ENCODE data around the gene TMEM170B.
A peak's percentile ranks its signal among the peaks of the same experiment; 100 is the strongest.

The TMEM170B gene

GRCh38 chr6:11592294-11592906 lies 54.9 kb downstream of the TMEM170B start:
- H3K4me3 ChIP-seq (replicated peaks in 1 of 2; ENCODE audit: low read depth in 2 of 2, low read length in 2 of 2) = no peak overlapping the region
- DNase-seq (ENCODE audit: low read depth in 2 of 2) = peak in 1 of 2 donors; percentile 55
- TF ChIP-seq CTCF (IDR thresholded peaks at IDR 0.05; ENCODE audit: low read depth, low read length) = no peak

GRCh38 chr6:11593096-11593495 lies 55.5 kb downstream of the TMEM170B start:
- H3K4me3 ChIP-seq (replicated peaks in 1 of 2; ENCODE audit: low read depth in 2 of 2, low read length in 2 of 2) = no peak overlapping the region
- DNase-seq (ENCODE audit: low read depth in 2 of 2) = no peak
- TF ChIP-seq CTCF (IDR thresholded peaks at IDR 0.05; ENCODE audit: low read depth, low read length) = no peak

GRCh38 chr6:11595903-11596302 lies 58.4 kb downstream of the TMEM170B start:
- no peak overlapping the region for H3K4me3 ChIP-seq (replicated peaks in 1 of 2; ENCODE audit: low read depth in 2 of 2, low read length in 2 of 2)
- DNase-seq (ENCODE audit: low read depth in 2 of 2) = peak in 1 of 2 donors; percentile 40
- TF ChIP-seq CTCF (IDR thresholded peaks at IDR 0.05; ENCODE audit: low read depth, low read length) = peak; percentile 45

GRCh38 chr6:11596640-11597237 lies 59.2 kb downstream of the TMEM170B start:
- DNase-seq (ENCODE audit: low read depth in 2 of 2) = no peak
- no peak for TF ChIP-seq CTCF (IDR thresholded peaks at IDR 0.05; ENCODE audit: low read depth, low read length)
- no peak overlapping the region for H3K4me3 ChIP-seq (replicated peaks in 1 of 2; ENCODE audit: low read depth in 2 of 2, low read length in 2 of 2)

GRCh38 chr6:11598687-11599086 lies 61.1 kb downstream of the TMEM170B start:
- no peak overlapping the region for H3K4me3 ChIP-seq (replicated peaks in 1 of 2; ENCODE audit: low read depth in 2 of 2, low read length in 2 of 2)
- DNase-seq (ENCODE audit: low read depth in 2 of 2) = no peak
- no peak for TF ChIP-seq CTCF (IDR thresholded peaks at IDR 0.05; ENCODE audit: low read depth, low read length)

- TF ChIP-seq CTCF (IDR thresholded peaks at IDR 0.05; ENCODE audit: low read depth, low read length) = no peak
- H3K4me3 ChIP-seq (replicated peaks in 1 of 2; ENCODE audit: low read depth in 2 of 2, low read length in 2 of 2) = no peak overlapping the region
- no peak for DNase-seq (ENCODE audit: low read depth in 2 of 2)
Measured at GRCh38 chr6:11600251-11600650, 62.7 kb downstream of the TMEM170B start.
